Non-pigmented ciliary epithelial cell (primary cell): Measurements from ENCODE around the gene LHFPL3.

ENCODE experiments used
- DNase-seq: peaks from one replicate; pipeline ENCODE4 v3.0.0-alpha.2; 2010; ENCODE audit warnings: low read depth

Gene LHFPL3

GRCh38 chr7:104371216-104371979 is 43.0 kb downstream of the LHFPL3 start:
- no peak for DNase-seq

DNA sequence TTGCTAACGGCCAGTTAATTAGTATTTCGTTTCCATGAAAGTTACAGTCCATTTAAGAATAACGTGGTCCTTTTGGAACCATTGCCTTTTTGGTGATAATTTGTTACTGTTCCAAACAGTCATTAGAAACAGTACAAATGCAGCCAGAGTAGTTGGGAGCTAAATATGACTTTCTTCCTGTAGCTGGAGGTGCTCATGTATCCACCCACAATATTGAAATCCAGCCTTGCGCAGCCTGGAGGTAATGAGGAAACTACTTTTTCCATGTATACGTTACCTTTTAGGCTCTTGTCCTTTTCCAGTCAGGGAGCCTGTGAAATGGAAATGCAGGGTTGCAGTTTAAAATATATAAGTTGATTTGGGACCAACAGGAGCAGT is 43.6 kb downstream of the LHFPL3 start:
- DNase-seq, result no peak

GRCh38 chr7:104382616-104383015 is 54.2 kb downstream of the LHFPL3 start:
- no peak for DNase-seq

- DNase-seq, result no peak
These were observed 58.5 kb downstream of the LHFPL3 start for GRCh38 chr7:104386943-104387342.

DNA sequence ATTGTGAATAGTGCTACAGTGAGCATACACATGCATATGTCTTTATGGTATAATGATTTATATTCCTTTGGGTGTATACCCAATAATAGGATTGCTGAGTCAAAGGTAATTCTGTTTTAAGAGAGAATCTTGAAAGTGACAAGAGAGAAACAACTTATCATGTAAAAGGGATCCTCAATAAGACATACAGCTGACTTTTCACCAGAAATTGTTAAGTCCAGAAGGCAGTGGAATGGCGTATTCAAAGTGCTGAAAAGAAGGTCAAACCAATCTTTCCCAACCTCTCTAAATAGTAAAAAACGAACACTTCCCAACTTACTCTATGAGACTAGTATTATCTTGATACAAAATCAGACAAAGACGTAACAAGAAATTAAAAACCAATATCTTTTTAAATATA is 59.8 kb downstream of the LHFPL3 start:
- no peak for DNase-seq

- no peak for DNase-seq
These were observed 66.8 kb downstream of the LHFPL3 start for GRCh38 chr7:104395162-104395561.

- DNase-seq, result no peak
These were observed 69.0 kb downstream of the LHFPL3 start for GRCh38 chr7:104397442-104397841.

DNA sequence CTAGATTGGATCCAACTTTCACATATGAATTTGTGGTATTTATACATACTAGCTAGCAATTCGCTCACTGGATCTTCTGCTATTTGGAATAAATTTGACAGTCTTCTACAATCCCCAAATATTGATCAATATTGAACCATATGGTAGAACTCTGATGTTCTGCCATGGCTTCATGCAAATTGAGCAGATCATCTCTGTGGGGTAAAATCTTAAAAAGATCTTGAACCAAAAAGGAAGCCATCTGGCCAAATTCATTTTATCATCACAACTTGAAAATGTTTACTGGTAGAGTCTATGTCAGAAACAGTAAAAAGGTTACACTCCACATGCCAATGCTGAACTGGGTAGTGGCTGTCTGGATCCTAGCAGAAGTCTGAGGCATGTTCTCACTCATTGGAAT is 80.0 kb downstream of the LHFPL3 start:
- no peak for DNase-seq

DNA sequence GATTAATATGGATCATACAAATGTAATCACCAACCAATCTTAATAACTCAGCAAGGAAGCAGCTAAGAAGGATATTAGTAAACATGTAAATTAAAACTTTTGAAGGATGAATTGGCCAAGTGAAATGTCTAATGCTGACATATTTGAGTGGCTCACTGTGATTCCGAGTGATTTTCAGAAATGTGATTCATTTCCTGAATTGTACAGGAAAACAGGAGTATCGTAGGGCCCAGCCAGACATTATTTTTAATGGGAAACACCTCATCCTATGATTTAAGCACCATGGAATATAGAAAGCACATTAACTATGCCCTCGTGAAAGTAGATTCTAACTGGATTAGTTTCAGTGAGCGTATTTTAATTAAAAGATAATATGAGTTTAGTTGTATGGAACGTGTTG is 82.3 kb downstream of the LHFPL3 start:
- DNase-seq, result no peak

- DNase-seq, result no peak
These were observed 84.5 kb downstream of the LHFPL3 start for GRCh38 chr7:104412911-104413310.

GRCh38 chr7:104414216-104414615 is 85.8 kb downstream of the LHFPL3 start:
- DNase-seq, result no peak

- DNase-seq, result no peak
These were observed 87.3 kb downstream of the LHFPL3 start for GRCh38 chr7:104415700-104416099.

GRCh38 chr7:104416866-104417393 is 88.5 kb downstream of the LHFPL3 start:
- DNase-seq, result no peak

GRCh38 chr7:104431930-104432329 is 103.5 kb downstream of the LHFPL3 start:
- DNase-seq, result no peak

GRCh38 chr7:104434129-104434528 is 105.7 kb downstream of the LHFPL3 start:
- DNase-seq, result no peak

- no peak for DNase-seq
These were observed 114.1 kb downstream of the LHFPL3 start for GRCh38 chr7:104442481-104442880.

- DNase-seq, result no peak
These were observed 115.6 kb downstream of the LHFPL3 start for GRCh38 chr7:104444017-104444416.

DNA sequence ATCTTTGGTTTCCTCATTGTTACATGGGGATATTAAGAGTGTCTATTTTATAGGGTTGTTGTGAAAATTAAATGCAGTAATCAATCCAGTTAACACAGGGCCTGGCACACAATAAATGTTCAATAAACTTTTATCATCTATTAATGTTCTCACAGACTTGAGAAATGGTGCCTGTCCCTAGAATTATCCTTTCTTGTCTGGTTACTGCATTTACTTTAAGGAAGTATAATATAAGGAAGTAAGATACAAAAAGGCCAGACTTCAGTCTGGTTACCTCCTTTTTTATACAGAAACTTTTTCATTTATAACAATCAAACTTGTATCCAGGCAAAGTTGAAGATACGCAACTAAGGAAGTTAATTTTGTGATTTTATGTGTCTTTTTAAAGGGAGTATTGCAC is 117.0 kb downstream of the LHFPL3 start:
- no peak for DNase-seq

DNA sequence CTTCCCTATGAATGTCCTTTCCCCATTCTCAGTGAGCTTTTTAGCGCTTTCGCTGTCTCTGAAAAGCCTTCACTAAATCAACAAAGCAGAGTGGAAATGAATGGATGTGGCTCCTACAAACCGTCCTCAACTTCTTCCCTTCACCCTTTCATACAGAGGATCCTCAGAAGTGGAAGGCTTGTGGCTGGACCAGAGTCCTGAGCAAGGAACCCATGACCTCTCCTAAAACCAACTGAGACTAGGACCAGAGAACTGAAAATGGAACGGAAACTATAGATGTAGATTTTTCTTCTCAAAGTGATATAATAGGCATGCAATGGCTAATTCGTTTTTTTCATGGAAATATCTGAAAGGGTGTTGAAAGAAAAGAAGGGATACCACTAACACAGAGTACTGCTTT is 122.5 kb downstream of the LHFPL3 start:
- DNase-seq, result no peak

DNA sequence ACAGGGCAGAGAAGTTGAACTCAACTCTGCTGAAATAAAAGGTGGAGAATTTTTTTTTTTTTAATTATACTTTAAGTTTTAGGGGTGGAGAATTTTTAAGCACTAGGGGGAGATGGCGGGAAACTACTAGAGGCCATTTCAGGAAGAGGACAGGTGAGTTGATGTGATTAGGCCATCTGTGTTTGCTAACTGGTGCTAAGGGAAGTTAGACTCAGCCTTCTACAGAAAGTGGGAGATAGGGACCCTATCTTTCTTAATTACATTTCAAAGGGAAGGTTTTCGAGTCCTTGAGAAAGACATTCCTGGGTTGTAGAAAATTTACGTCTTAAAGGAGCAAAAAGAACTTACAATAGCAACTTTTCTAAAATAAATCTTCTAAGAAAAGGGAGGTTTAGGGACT is 124.8 kb downstream of the LHFPL3 start:
- no peak for DNase-seq

DNA sequence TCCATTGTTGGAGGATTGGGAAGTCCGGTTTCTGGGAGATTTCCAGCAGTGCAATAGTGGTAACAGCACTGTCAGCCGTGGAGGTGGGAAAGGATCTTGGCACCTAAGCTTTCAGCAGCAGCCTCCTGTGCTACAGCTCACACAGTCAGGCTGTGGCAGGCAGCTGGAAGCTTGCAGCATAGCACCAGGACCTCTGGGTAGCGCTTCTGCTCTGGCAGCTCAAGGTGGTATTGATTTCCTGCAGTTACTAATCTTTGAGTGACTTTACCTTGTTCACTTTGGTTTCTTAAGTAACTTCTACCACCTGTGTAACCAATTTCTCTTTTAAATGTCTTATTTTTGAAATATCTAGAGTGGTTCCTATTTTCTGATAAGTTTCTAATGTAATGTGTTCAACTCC is 130.5 kb downstream of the LHFPL3 start:
- no peak for DNase-seq

GRCh38 chr7:104469166-104469820 is 140.9 kb downstream of the LHFPL3 start:
- no peak for DNase-seq

- no peak for DNase-seq
These were observed 152.1 kb downstream of the LHFPL3 start for GRCh38 chr7:104480529-104480928.
